ENCODE measurements around the gene HNRNPM.

The HNRNPM gene

DNA sequence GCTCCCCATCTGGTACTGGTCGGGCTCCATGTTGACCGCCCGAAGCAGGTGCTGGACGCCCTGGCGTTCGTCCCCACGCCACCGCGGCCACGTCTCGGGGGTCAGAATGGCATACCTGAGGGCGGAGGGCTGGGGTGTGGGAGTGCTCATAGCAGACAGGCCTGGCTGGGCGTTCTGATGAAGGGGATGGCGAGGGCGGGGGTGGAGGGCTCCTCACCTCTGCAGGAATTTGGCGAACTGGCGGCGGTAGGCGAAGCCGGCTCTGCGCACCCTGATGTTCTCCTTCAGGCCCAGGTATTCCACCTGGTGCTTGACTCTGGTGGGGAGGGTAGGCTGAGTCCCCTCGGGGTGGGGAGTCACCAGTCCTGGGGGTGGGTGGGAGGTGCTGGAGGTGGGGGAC, 91.5 kb downstream of the HNRNPM start:
- no peak for DNase-seq
- Histone ChIP-seq H3K4me3 (ENCODE audit: low read length) (no peak overlapping the region), H3K9ac (ENCODE audit: low read length) (no peak overlapping the region), H4K20me1 (ENCODE audit: insufficient read depth, low read length) (no peaks in the 10 kb centered on the region), H3F3A (ENCODE audit: insufficient read depth, low read length) (no peaks in the 10 kb centered on the region), H3K4me2 (ENCODE audit: low read depth, low read length) (no peak overlapping the region), H3K79me2 (ENCODE audit: low read length) (no peaks in the 10 kb centered on the region), H3K4me1 (ENCODE audit: low read length) (no peaks in the 10 kb centered on the region), H3K27me3 (replicated peaks; ENCODE audit: insufficient read depth, low read length) (peaks cover 78% of the 10 kb centered on the region), H3K36me3 (replicated peaks; ENCODE audit: insufficient read depth, low read length) (no peaks in the 10 kb centered on the region), H3K9me3 (replicated peaks; ENCODE audit: insufficient read depth, low read length) (no peaks in the 10 kb centered on the region), H3K27ac (ENCODE audit: low read length) (no peak overlapping the region), H3K9me2 (replicated peaks; ENCODE audit: insufficient read depth, low read length) (no peaks in the 10 kb centered on the region), H2AFZ (ENCODE audit: low read length) (no peak overlapping the region)
- TF ChIP-seq EZH2 (optimal IDR thresholded peaks at IDR 0.05; ENCODE audit: low read depth, low read length): no peak
- TF ChIP-seq, protein P1, sequence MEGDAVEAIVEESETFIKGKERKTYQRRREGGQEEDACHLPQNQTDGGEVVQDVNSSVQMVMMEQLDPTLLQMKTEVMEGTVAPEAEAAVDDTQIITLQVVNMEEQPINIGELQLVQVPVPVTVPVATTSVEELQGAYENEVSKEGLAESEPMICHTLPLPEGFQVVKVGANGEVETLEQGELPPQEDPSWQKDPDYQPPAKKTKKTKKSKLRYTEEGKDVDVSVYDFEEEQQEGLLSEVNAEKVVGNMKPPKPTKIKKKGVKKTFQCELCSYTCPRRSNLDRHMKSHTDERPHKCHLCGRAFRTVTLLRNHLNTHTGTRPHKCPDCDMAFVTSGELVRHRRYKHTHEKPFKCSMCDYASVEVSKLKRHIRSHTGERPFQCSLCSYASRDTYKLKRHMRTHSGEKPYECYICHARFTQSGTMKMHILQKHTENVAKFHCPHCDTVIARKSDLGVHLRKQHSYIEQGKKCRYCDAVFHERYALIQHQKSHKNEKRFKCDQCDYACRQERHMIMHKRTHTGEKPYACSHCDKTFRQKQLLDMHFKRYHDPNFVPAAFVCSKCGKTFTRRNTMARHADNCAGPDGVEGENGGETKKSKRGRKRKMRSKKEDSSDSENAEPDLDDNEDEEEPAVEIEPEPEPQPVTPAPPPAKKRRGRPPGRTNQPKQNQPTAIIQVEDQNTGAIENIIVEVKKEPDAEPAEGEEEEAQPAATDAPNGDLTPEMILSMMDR (IDR thresholded peaks at IDR 0.05; ENCODE audit: low read length): no peak
- TF ChIP-seq EZH2phosphoT487 (IDR thresholded peaks at IDR 0.05; ENCODE audit: low read length): no peak

DNA sequence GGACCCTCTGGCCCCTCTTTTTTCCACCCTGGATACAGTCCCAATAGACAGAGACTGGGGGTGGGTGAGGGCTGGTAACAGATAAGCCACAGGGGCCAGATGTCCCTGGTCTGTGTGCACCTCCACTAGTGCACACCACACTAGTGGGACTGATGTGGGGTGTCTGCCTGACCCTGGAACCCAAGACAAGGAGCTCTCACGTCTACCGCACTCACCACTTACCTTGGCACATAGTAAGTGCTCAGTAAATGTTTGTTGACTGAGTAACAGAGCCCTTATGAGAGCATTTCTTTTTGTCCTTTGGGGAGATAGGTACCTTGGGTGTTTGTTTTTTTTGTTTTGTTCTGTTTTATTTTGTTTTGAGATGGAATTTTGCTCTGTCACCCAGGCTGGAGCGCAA, 92.3 kb downstream of the HNRNPM start:
- Histone ChIP-seq H3F3A (ENCODE audit: insufficient read depth, low read length) (no peaks in the 10 kb centered on the region), H3K27ac (ENCODE audit: low read length) (no peak overlapping the region), H3K79me2 (ENCODE audit: low read length) (no peaks in the 10 kb centered on the region), H4K20me1 (ENCODE audit: insufficient read depth, low read length) (no peaks in the 10 kb centered on the region), H3K36me3 (replicated peaks; ENCODE audit: insufficient read depth, low read length) (no peaks in the 10 kb centered on the region), H3K4me3 (ENCODE audit: low read length) (no peak overlapping the region), H3K27me3 (replicated peaks; ENCODE audit: insufficient read depth, low read length) (peaks cover 78% of the 10 kb centered on the region), H3K9me2 (replicated peaks; ENCODE audit: insufficient read depth, low read length) (no peaks in the 10 kb centered on the region), H3K4me1 (ENCODE audit: low read length) (no peaks in the 10 kb centered on the region), H3K9ac (ENCODE audit: low read length) (no peak overlapping the region), H3K9me3 (replicated peaks; ENCODE audit: insufficient read depth, low read length) (no peaks in the 10 kb centered on the region), H3K4me2 (ENCODE audit: low read depth, low read length) (no peak overlapping the region), H2AFZ (ENCODE audit: low read length) (no peak overlapping the region)
- no peak for DNase-seq
- TF ChIP-seq EZH2phosphoT487 (IDR thresholded peaks at IDR 0.05; ENCODE audit: low read length): no peak
- TF ChIP-seq, protein P1 (IDR thresholded peaks at IDR 0.05; ENCODE audit: low read length): no peak
- no peak for TF ChIP-seq EZH2 (optimal IDR thresholded peaks at IDR 0.05; ENCODE audit: low read depth, low read length)
